HG02678 (cell line): ENCODE data around the gene NPEPPS.
A peak's percentile ranks its signal among the peaks of the same experiment; 100 is the strongest.

Experiments
- ATAC-seq: cut with Tn5 transposase; IDR thresholded peaks from one replicate; pipeline ENCODE4 v1.9.1; 2021; ENCODE audit warnings: mild to moderate bottlenecking, moderate library complexity; ENCODE audit not compliant: unreplicated experiment

NPEPPS gene

DNA sequence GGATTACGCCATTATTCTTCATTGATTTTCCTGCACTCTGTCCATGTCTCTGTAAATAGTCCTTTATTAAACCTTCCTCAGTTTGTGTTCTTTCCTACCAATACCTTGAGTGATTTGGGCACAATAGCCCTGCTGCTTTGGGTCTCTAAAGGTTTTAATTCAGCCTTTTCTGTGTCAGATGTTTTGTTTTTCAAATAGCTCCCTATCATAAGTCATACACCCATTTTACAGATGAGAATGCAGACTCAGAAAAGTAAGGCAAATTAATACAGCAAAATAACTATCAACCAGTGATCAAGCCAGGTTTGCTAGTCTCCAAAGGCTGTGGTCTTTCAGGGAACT, 93.8 kb downstream of the NPEPPS start:
- no peak for ATAC-seq

DNA sequence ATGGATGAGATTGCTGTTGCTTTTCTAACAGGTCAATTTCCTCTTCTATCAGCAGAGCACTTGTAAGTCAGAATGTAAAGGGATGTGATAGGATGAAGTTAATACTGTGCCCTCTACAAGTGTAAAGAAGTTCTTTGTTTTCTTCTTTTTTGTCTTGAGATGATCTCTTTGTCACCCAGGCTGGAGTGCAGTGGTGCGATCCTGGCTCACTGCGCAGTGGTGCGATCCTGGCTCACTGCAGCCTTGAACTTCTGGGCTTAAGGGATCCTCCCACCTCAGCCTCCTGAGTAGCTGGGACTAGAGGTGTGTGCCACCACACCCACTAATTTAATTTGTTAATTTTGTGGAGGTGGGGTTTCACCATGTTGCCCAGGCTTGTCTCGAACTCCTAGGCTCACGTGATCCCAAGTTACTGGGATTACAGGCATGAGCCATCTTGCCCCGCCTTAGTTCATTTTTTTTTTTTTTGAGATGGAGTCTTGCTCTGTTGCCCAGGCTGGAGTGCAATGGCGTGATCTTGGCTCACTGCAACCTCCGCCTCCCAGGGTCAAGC, 97.2 kb downstream of the NPEPPS start:
- ATAC-seq: no peak

DNA sequence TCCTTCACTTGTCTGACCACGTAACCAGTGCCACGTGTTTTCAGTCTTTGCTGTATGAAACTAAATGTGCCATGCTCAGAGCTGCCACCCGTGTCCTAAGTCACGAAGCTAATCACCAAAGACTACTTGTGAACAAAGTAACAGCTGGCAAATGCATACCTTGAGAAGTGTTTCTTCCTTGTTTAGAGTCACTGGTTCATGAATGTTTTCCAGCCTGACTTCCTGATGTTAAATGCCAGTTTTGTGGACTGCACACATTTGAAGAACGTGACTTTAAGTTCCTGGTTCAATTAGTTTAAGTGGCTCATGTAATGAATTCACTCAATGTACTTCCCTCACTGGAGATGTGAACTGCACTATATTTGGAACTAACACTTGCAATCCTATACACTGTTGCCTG, 98.9 kb downstream of the NPEPPS start:
- ATAC-seq: no peak

DNA sequence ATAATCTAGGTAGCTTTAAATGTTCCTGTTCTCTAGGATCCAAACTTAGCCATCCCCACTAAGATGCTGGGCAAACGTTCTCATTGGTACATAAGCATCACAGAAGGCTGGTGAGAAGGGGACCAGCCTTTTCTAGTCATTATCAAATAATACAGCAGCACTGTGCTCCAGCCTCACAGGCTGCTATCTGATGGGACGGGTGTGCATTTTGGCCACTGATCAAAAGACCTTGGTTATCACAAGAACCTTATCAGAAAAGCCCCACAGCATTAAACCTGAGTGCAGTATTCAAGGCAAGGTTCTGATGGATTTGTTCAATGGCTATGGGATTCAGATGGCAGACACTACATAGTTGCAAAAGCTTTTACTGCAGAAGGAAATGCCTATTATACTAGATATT, 99.7 kb downstream of the NPEPPS start:
- no peak for ATAC-seq

DNA sequence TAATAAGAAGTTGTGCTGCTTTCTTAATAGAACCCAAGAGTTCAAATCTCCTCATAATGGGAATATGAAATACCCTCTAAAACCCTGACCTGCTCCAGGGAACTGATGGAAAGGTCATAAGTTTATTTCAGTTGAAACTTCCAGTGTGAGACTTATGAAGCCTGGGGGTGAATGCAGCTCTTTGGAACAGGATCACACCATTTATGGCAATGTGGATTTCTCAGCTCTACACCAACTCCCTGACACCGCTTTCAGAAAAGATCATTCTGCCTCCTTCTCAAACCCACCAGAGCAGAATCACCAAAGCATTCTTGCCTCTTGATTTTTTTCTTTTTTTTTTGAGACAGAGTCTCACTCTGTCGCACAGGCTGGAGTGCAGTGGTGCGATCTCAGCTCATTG, 102.1 kb downstream of the NPEPPS start:
- ATAC-seq: no peak

- ATAC-seq: no peak
Observed at GRCh38 chr17:47633996-47634395, 103.1 kb downstream of the NPEPPS start.

DNA sequence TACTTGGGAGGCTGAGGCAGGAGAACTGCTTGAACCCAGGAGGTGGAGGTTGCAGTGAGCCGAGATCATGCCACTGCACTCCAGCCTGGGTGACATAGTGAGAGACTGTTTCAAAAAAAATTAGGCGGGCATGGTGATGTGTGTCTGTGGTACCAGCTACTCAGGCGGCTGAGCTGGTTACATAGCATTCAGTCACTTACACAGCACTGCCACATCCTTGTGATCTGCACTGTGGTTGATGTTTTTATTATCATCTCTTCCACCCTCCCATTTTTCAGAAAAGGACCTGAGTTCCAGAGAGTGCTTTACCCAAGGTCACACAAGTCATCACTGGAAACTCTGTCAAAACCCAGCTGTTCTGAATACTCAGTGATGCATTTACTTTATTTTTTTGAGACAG, 104.0 kb downstream of the NPEPPS start:
- ATAC-seq: no peak

GRCh38 chr17:47635734-47636133, 104.8 kb downstream of the NPEPPS start:
- ATAC-seq: no peak

- no peak for ATAC-seq
Observed at GRCh38 chr17:47636273-47637030, 105.5 kb downstream of the NPEPPS start.

DNA sequence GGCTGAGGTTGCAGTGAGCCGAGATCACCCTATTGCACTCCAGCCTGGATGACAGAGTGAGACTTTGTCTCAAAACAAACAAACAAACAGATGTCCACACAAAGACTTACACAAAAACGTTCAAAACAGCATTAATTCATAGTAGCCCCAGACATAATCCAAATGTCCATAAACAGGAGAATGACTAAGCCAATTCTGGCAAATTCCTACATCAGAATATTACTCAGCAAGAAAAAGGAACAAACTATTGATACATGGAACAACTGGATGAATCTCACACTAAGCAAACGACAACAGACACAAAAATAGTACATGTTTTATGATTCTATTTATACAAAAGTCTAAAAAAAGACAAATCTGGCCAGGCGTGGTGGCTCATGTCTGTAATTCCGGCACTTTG, 108.0 kb downstream of the NPEPPS start:
- no peak for ATAC-seq

DNA sequence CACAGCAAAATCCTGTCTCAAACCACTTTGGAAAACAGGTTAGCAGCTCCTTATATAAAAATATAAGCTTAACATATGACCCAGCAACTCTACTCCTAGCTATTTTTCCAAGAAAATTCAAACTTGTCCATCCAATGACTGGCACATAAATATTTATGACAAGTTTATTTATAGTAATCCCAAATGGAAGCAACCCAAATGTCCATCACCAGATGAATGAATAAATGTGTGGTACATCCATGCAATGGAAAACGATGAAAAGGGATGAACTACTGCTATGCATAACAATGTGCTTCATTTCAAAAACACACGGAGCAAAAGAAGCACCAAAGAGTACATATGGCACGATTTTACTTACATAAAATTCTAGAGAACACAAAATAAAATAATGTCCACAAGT, 109.2 kb downstream of the NPEPPS start:
- no peak for ATAC-seq

GRCh38 chr17:47641202-47641601, 110.3 kb downstream of the NPEPPS start:
- no peak for ATAC-seq

DNA sequence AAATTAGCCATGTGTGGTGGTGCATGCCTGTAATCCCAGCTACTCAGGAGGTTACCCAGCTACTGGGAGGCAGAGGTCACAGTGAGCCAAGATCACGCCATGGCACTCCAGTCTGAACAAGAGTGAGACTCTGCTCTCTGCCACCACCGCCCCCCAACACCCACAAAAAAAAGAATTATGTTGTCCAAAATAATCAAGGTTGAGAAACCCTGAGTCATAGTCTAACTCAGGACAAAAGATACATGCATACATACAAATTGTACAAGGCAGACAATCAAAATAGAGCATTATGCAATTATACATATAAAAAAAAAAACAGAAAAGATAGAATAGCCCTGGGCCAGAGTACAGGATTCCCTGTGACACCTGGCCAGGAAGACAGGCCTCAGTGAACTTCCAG, 112.2 kb downstream of the NPEPPS start:
- ATAC-seq: no peak

GRCh38 chr17:47644324-47644723, 113.4 kb downstream of the NPEPPS start:
- ATAC-seq: no peak

DNA sequence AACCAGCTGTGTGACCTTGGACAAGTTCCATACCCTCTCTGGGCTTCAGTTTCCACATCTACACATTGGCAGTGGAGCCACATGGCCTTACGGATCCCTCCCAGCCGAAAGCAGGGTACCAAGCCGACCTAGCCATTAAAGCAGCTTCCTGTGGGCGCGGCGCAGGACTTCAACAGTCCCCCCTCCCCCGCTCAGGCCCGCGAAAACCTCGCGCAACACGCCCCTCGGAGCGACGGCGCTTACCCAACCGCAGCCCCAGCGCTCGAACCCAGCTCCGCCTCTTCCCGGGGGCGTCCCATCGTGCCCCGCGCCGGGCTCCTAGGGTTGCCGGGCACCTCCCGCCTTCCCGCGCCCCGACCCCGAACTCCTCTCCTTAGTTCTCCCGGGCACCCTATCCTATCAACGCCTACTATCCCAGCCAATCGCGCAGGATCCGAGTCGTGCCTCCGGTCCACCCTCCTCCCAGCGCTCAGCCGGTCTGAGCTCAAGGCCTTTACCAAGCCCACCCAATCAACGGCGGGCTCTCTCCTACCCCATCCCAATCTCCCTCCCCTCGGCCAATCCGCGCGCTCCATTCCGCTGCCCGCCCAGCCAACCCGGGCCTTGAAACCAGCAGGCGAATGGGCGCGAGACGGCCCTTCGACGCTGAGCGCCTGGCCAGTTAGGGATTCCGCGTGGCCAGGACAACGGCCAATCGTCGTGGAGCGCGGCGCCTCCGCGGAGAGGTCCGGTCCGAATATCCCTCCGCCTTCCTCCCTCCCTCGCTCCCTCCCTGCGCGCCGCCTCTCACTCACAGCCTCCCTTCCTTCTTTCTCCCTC, 118.5 kb downstream of the NPEPPS start, which contains the start of gene KPNB1:
TSS of gene KPNB1 (plus strand) at position 767 of the 819 bp plus-strand sequence. CDS start 326 bp downstream, outside the sequence.
- peak; percentile 82 for ATAC-seq

- no peak for ATAC-seq
Observed at GRCh38 chr17:47649972-47650524, 119.1 kb downstream of the NPEPPS start.

- peak; percentile 51 for ATAC-seq
Observed at GRCh38 chr17:47650525-47651522, 119.9 kb downstream of the NPEPPS start.

DNA sequence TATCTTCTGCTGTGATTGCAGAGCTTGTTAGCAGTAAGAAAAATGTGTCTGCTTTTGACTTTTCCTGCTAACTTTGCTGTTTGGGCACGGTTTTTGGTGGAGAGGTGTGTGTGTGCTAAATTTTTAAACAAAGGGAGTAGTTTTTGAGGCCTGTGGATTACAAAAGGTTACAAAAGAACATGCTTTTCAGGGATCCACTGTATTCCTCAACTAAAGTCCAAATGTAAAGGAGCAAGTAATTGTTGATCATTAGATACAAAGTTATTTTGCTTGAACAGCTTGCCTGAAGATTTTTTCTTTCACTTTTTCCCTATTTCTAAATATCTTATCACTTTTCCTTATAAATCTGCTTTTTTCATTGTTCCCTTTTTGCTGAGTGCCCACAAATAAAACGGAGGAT, 120.8 kb downstream of the NPEPPS start:
- no peak for ATAC-seq

DNA sequence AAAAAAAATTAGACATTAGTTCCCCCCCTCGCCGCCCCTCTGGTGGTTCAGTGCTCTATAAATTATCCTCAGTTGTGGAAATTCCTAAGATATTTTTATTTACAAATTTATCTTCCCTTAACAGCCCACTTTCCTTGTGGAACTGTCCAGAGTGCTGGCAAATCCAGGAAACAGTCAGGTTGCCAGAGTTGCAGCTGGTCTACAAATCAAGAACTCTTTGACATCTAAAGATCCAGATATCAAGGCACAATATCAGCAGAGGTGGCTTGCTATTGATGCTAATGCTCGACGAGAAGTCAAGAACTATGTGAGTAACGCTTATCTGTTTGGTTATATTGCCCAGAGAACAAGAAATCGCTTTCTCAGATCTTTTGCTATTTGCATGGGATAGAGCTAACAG, 121.7 kb downstream of the NPEPPS start:
- no peak for ATAC-seq

- ATAC-seq: no peak
Observed at GRCh38 chr17:47653442-47653841, 122.5 kb downstream of the NPEPPS start.
